Endodermal cell (in vitro differentiated cells): ENCODE results near the gene SPTY2D1. TPM values are rescaled to one million over a fixed set of nuclear protein-coding genes. Genes with fewer than 3 reads are reported as not detected.

Experiments used
- DNase-seq: peaks from one replicate; pipeline ENCODE4 v3.0.0-alpha.2; 2017
- H3K27ac ChIP-seq: 2 replicates; pipeline ENCODE4 v1.5.1; 2013; ENCODE audit warnings: mild to moderate bottlenecking, low read depth, low read length, moderate library complexity
- H3K27me3 ChIP-seq: 2 replicates; pipeline ENCODE4 v1.6.1; 2013; ENCODE audit warnings: mild to moderate bottlenecking, low read length, moderate library complexity; ENCODE audit not compliant: insufficient read depth, control insufficient read depth, poor library complexity, severe bottlenecking
- H3K36me3 ChIP-seq: 2 replicates; pipeline ENCODE4 v1.7.0; 2013; ENCODE audit warnings: mild to moderate bottlenecking, low read length, moderate library complexity; ENCODE audit not compliant: control insufficient read depth, insufficient read depth
- H3K4me1 ChIP-seq: one replicate; pipeline ENCODE4 v1.7.0; 2013; ENCODE audit warnings: low read length; ENCODE audit not compliant: control insufficient read depth, insufficient read depth
- H3K4me3 ChIP-seq: 2 replicates; pipeline ENCODE4 v1.5.1; 2013; ENCODE audit warnings: mild to moderate bottlenecking, low read length, moderate library complexity
- H3K9ac ChIP-seq: 2 replicates; pipeline ENCODE4 v1.6.1; 2013; ENCODE audit warnings: mild to moderate bottlenecking, low read length, moderate library complexity; ENCODE audit not compliant: poor library complexity, severe bottlenecking; ENCODE audit errors: extremely low read depth
- H3K9me3 ChIP-seq: 2 replicates; pipeline ENCODE4 v1.6.1; 2013; ENCODE audit warnings: mild to moderate bottlenecking, low read length, moderate library complexity; ENCODE audit not compliant: control insufficient read depth
- H3K27ac Mint-ChIP-seq: 2 replicates; pipeline ENCODE4 v1.8.0; 2020; ENCODE audit warnings: mixed read lengths
- H3K27me3 Mint-ChIP-seq: 2 replicates; pipeline ENCODE4 v1.8.0; 2021; ENCODE audit warnings: mild to moderate bottlenecking, mixed read lengths; ENCODE audit not compliant: insufficient read depth
- H3K36me3 Mint-ChIP-seq: 2 replicates; pipeline ENCODE4 v1.8.0; 2020; ENCODE audit warnings: low read depth, mixed read lengths
- H3K4me1 Mint-ChIP-seq: 2 replicates; pipeline ENCODE4 v1.8.0; 2020; ENCODE audit warnings: mixed read lengths
- H3K4me3 Mint-ChIP-seq: 2 replicates; pipeline ENCODE4 v1.8.0; 2020; ENCODE audit warnings: mild to moderate bottlenecking, moderate library complexity, mixed read lengths
- H3K9me3 Mint-ChIP-seq: 2 replicates; pipeline ENCODE4 v1.8.0; 2020; ENCODE audit warnings: mild to moderate bottlenecking, mixed read lengths
- CTCF ChIP-seq: fragments of 200-600 bp; sonication (generic); conservative IDR thresholded peaks from 2 replicates; pipeline ENCODE4 v1.5.0; 2021; ENCODE audit warnings: antibody characterized with exemption, mild to moderate bottlenecking
- WGBS, 2 experiments: methylation state at CpG; one replicate each; pipeline versions ENCODE4 v1.1.5 to v1.1.7; 2013; ENCODE audit warnings: missing lambda C conversion rate in 2 of 2, mixed read lengths in 1 of 2; ENCODE audit not compliant: insufficient coverage in 1 of 2, insufficient read length in 1 of 2; 5-methylcytosine and 5-hydroxymethylcytosine counted together
- total RNA-seq, 2 donors: library from RNA; stranded (reverse); fragmentation: NEBNext Ultra II Directional in 1 of 2; extraction: Animal tissue kit (Norgen Biotek cat#: 25700) in 1 of 2; gene quantifications; 2 replicates in 1 of 2; 3 replicates in 1 of 2; pipeline ENCODE4 v1.2.1, GENCODE V29; 2021

SPTY2D1 gene
- total RNA-seq, 2 donors from 2014 or later, result 19.3 to 22.9 TPM

- 87 to 92% methylated on average over 10 of the region's 10 CpGs for WGBS, 2 experiments
- H3K9me3 ChIP-seq, result no peaks in the 10 kb centered on the region
- no peak overlapping the region for H3K27ac ChIP-seq
- no peaks in the 10 kb centered on the region for H3K27me3 ChIP-seq
- peaks cover 69% of the 10 kb centered on the region for H3K36me3 ChIP-seq
- no peak for DNase-seq
- no peak overlapping the region for H3K4me3 Mint-ChIP-seq
- peaks cover 46% of the 10 kb centered on the region for H3K36me3 Mint-ChIP-seq
- no peak overlapping the region for H3K4me3 ChIP-seq
- no peaks in the 10 kb centered on the region for H3K4me1 ChIP-seq
- no peaks in the 10 kb centered on the region for H3K9me3 Mint-ChIP-seq
- H3K27me3 Mint-ChIP-seq, result no peaks in the 10 kb centered on the region
- H3K4me1 Mint-ChIP-seq, result no peaks in the 10 kb centered on the region
- no peak overlapping the region for H3K27ac Mint-ChIP-seq
- no peak overlapping the region for H3K9ac ChIP-seq
- TF ChIP-seq CTCF, result no peak
Observed at GRCh38 chr11:18614667-18615066, 19.5 kb downstream of the SPTY2D1 start.

GRCh38 chr11:18612394-18612793 is 21.7 kb downstream of the SPTY2D1 start:
- no peaks in the 10 kb centered on the region for H3K4me1 ChIP-seq
- 81% methylated on average over 4 of the region's 4 CpGs; no CpG with 5 or more reads in 1 of the 2 experiments for WGBS, 2 experiments
- no peak overlapping the region for H3K4me3 ChIP-seq
- peaks cover 60% of the 10 kb centered on the region for H3K36me3 Mint-ChIP-seq
- peaks cover 86% of the 10 kb centered on the region for H3K36me3 ChIP-seq
- TF ChIP-seq CTCF, result no peak
- H3K27ac Mint-ChIP-seq, result no peak overlapping the region
- H3K4me1 Mint-ChIP-seq, result no peaks in the 10 kb centered on the region
- H3K27me3 Mint-ChIP-seq, result no peaks in the 10 kb centered on the region
- H3K27ac ChIP-seq, result no peak overlapping the region
- no peaks in the 10 kb centered on the region for H3K9me3 ChIP-seq
- no peaks in the 10 kb centered on the region for H3K27me3 ChIP-seq
- H3K4me3 Mint-ChIP-seq, result no peak overlapping the region
- no peaks in the 10 kb centered on the region for H3K9me3 Mint-ChIP-seq
- no peak overlapping the region for H3K9ac ChIP-seq
- no peak for DNase-seq

- Mint-ChIP-seq H3K4me1 (no peaks in the 10 kb centered on the region), H3K27ac (no peak overlapping the region), H3K9me3 (no peaks in the 10 kb centered on the region), H3K36me3 (peaks cover 65% of the 10 kb centered on the region), H3K27me3 (no peaks in the 10 kb centered on the region), H3K4me3 (no peak overlapping the region)
- Histone ChIP-seq H3K4me3 (no peak overlapping the region), H3K27me3 (no peaks in the 10 kb centered on the region), H3K4me1 (no peaks in the 10 kb centered on the region), H3K27ac (no peak overlapping the region), H3K36me3 (peaks cover 83% of the 10 kb centered on the region), H3K9me3 (no peaks in the 10 kb centered on the region), H3K9ac (no peak overlapping the region)
- TF ChIP-seq CTCF, result no peak
- 96 to 100% methylated on average over 1 to 2 of the region's 2 CpGs for WGBS, 2 experiments
- no peak for DNase-seq
Observed at GRCh38 chr11:18611196-18611595, 22.9 kb downstream of the SPTY2D1 start.
